ENCODE measurements around the gene NPLOC4.
"Not testable (repeated sequence)": the region's sequence is repeated elsewhere in the genome, so short reads cannot be mapped to it uniquely, and the experiment has no call there.

Gene NPLOC4

GRCh38 chr17:81535480-81536298, 101.2 kb downstream of the NPLOC4 start:
- Histone ChIP-seq H3K27me3 (replicated peaks; ENCODE audit: control insufficient read depth, insufficient read depth, low read length) (no peaks in the 10 kb centered on the region), H3K4me3 (replicated peaks; ENCODE audit: low read depth, low read length) (no peak overlapping the region), H3K36me3 (ENCODE audit: control insufficient read depth, insufficient read depth, low read length) (no peaks in the 10 kb centered on the region; the same call in none of the 2 replicates)
- no peak for DNase-seq (ENCODE audit: extremely low read depth, insufficient read length)
- no peak for TF ChIP-seq CTCF (IDR thresholded peaks at IDR 0.05; ENCODE audit: insufficient read depth, low read length, poor library complexity, severe bottlenecking)

GRCh38 chr17:81535007-81535328, 101.9 kb downstream of the NPLOC4 start:
- no peak for TF ChIP-seq CTCF (IDR thresholded peaks at IDR 0.05; ENCODE audit: insufficient read depth, low read length, poor library complexity, severe bottlenecking)
- no peak for DNase-seq (ENCODE audit: extremely low read depth, insufficient read length)
- no peaks in the 10 kb centered on the region for H3K27me3 ChIP-seq (replicated peaks; ENCODE audit: control insufficient read depth, insufficient read depth, low read length)

GRCh38 chr17:81534157-81535006, 102.5 kb downstream of the NPLOC4 start:
- Histone ChIP-seq H3K4me3 (replicated peaks; ENCODE audit: low read depth, low read length) (no peak overlapping the region), H3K36me3 (ENCODE audit: control insufficient read depth, insufficient read depth, low read length) (no peaks in the 10 kb centered on the region), H3K27me3 (replicated peaks; ENCODE audit: control insufficient read depth, insufficient read depth, low read length) (no peaks in the 10 kb centered on the region)
- TF ChIP-seq CTCF (IDR thresholded peaks at IDR 0.05; ENCODE audit: insufficient read depth, low read length, poor library complexity, severe bottlenecking), result no peak
- no peak for DNase-seq (ENCODE audit: extremely low read depth, insufficient read length)

More at GRCh38 chr17:81535007-81535328, 101.9 kb downstream of the NPLOC4 start:
- Histone ChIP-seq H3K4me3 (replicated peaks; ENCODE audit: low read depth, low read length) (no peak overlapping the region), H3K36me3 (ENCODE audit: control insufficient read depth, insufficient read depth, low read length) (no peaks in the 10 kb centered on the region; the same call in 1 of the 2 replicates)

GRCh38 chr17:81533339-81534141, 103.4 kb downstream of the NPLOC4 start:
- no peak for TF ChIP-seq CTCF (IDR thresholded peaks at IDR 0.05; ENCODE audit: insufficient read depth, low read length, poor library complexity, severe bottlenecking)
- Histone ChIP-seq H3K27me3 (replicated peaks; ENCODE audit: control insufficient read depth, insufficient read depth, low read length) (no peaks in the 10 kb centered on the region), H3K36me3 (ENCODE audit: control insufficient read depth, insufficient read depth, low read length) (no peaks in the 10 kb centered on the region), H3K4me3 (replicated peaks; ENCODE audit: low read depth, low read length) (no peak overlapping the region)
- DNase-seq (ENCODE audit: extremely low read depth, insufficient read length), result no peak

- no peaks in the 10 kb centered on the region for H3K36me3 ChIP-seq (ENCODE audit: control insufficient read depth, insufficient read depth, low read length)
- TF ChIP-seq CTCF (IDR thresholded peaks at IDR 0.05; ENCODE audit: insufficient read depth, low read length, poor library complexity, severe bottlenecking), result no peak
- no peaks in the 10 kb centered on the region for H3K27me3 ChIP-seq (replicated peaks; ENCODE audit: control insufficient read depth, insufficient read depth, low read length)
- no peak overlapping the region for H3K4me3 ChIP-seq (replicated peaks; ENCODE audit: low read depth, low read length)
- no peak for DNase-seq (ENCODE audit: extremely low read depth, insufficient read length)
These were observed 104.2 kb downstream of the NPLOC4 start for GRCh38 chr17:81532490-81533287.

- DNase-seq (ENCODE audit: extremely low read depth, insufficient read length), result not testable (repeated sequence)
These were observed 104.9 kb downstream of the NPLOC4 start for GRCh38 chr17:81531998-81532404.

GRCh38 chr17:81531013-81531412, 105.9 kb downstream of the NPLOC4 start:
- H3K27me3 ChIP-seq (replicated peaks; ENCODE audit: control insufficient read depth, insufficient read depth, low read length); DNase-seq (ENCODE audit: extremely low read depth, insufficient read length); H3K4me3 ChIP-seq (replicated peaks; ENCODE audit: low read depth, low read length); H3K36me3 ChIP-seq (ENCODE audit: control insufficient read depth, insufficient read depth, low read length): not testable (repeated sequence)

More at GRCh38 chr17:81531998-81532404, 104.9 kb downstream of the NPLOC4 start:
- not testable (repeated sequence) for H3K27me3 ChIP-seq (replicated peaks; ENCODE audit: control insufficient read depth, insufficient read depth, low read length); H3K36me3 ChIP-seq (ENCODE audit: control insufficient read depth, insufficient read depth, low read length); H3K4me3 ChIP-seq (replicated peaks; ENCODE audit: low read depth, low read length)

Measured in GM06990 (cell line).